ENCODE measurements around the gene EIF4A3.

EIF4A3 gene

GRCh38 chr17:80117491-80118401 is 29.2 kb downstream of the EIF4A3 start:
- Histone ChIP-seq H3K79me2 (ENCODE audit: control insufficient read depth, insufficient read depth, low read length) (no peaks in the 10 kb centered on the region), H4K8ac (ENCODE audit: low read depth, low read length) (no peak overlapping the region), H3K9ac (ENCODE audit: low read length) (no peak overlapping the region), H3K36me3 (ENCODE audit: control insufficient read depth, insufficient read depth, low read length) (no peaks in the 10 kb centered on the region), H3K4ac (ENCODE audit: low read depth, low read length) (no peak overlapping the region), H3K27ac (ENCODE audit: low read depth, low read length) (no peak overlapping the region), H2BK15ac (replicated peaks; ENCODE audit: low read depth) (no peak overlapping the region), H3K23ac (ENCODE audit: low read length) (no peak overlapping the region), H3K27me3 (ENCODE audit: insufficient read depth, low read length, poor library complexity) (no peaks in the 10 kb centered on the region), H3K56ac (ENCODE audit: low read length) (no peak overlapping the region), H4K5ac (ENCODE audit: low read length) (no peak overlapping the region), H3K18ac (ENCODE audit: low read length) (no peak overlapping the region), H3K4me1 (ENCODE audit: control insufficient read depth, low read depth, low read length) (no peaks in the 10 kb centered on the region), H2AK5ac (ENCODE audit: low read length) (no peak overlapping the region), H3K4me3 (ENCODE audit: low read length) (no peak overlapping the region), H3K79me1 (ENCODE audit: low read length) (no peaks in the 10 kb centered on the region), H2BK120ac (ENCODE audit: low read depth, low read length) (no peak overlapping the region), H3K4me2 (ENCODE audit: low read length) (no peak overlapping the region), H2BK5ac (ENCODE audit: low read length) (no peak overlapping the region)
- no CpG with 5 or more reads among the region's 31 CpGs for WGBS (ENCODE audit: extremely low coverage, insufficient coverage, low lambda C conversion rate)
- no peak for DNase-seq

GRCh38 chr17:80116921-80117380 is 30.0 kb downstream of the EIF4A3 start:
- H3K79me1 ChIP-seq (ENCODE audit: low read length): no peaks in the 10 kb centered on the region
- no peak overlapping the region for H3K4ac ChIP-seq (ENCODE audit: low read depth, low read length)
- no peak overlapping the region for H3K9ac ChIP-seq (ENCODE audit: low read length)
- no peaks in the 10 kb centered on the region for H3K27me3 ChIP-seq (ENCODE audit: insufficient read depth, low read length, poor library complexity)
- no peak overlapping the region for H3K4me2 ChIP-seq (ENCODE audit: low read length)
- no peak overlapping the region for H2BK120ac ChIP-seq (ENCODE audit: low read depth, low read length)
- H4K8ac ChIP-seq (ENCODE audit: low read depth, low read length): no peak overlapping the region
- no peak overlapping the region for H2BK15ac ChIP-seq (replicated peaks; ENCODE audit: low read depth)
- no peaks in the 10 kb centered on the region for H3K36me3 ChIP-seq (ENCODE audit: control insufficient read depth, insufficient read depth, low read length)
- H3K27ac ChIP-seq (ENCODE audit: low read depth, low read length): no peak overlapping the region
- H3K79me2 ChIP-seq (ENCODE audit: control insufficient read depth, insufficient read depth, low read length): no peaks in the 10 kb centered on the region
- no peak overlapping the region for H3K23ac ChIP-seq (ENCODE audit: low read length)
- H4K5ac ChIP-seq (ENCODE audit: low read length): no peak overlapping the region
- no peaks in the 10 kb centered on the region for H3K4me1 ChIP-seq (ENCODE audit: control insufficient read depth, low read depth, low read length)
- DNase-seq: no peak
- no peak overlapping the region for H2AK5ac ChIP-seq (ENCODE audit: low read length)
- no peak overlapping the region for H3K56ac ChIP-seq (ENCODE audit: low read length)
- no peak overlapping the region for H2BK5ac ChIP-seq (ENCODE audit: low read length)
- H3K4me3 ChIP-seq (ENCODE audit: low read length): no peak overlapping the region
- no peak overlapping the region for H3K18ac ChIP-seq (ENCODE audit: low read length)
- no CpG with 5 or more reads among the region's 13 CpGs for WGBS (ENCODE audit: extremely low coverage, insufficient coverage, low lambda C conversion rate)

GRCh38 chr17:80116276-80116920 is 30.5 kb downstream of the EIF4A3 start:
- no peak overlapping the region for H3K56ac ChIP-seq (ENCODE audit: low read length)
- no peak overlapping the region for H3K27ac ChIP-seq (ENCODE audit: low read depth, low read length)
- no peak overlapping the region for H4K5ac ChIP-seq (ENCODE audit: low read length)
- H3K4ac ChIP-seq (ENCODE audit: low read depth, low read length): no peak overlapping the region
- no peak overlapping the region for H2BK120ac ChIP-seq (ENCODE audit: low read depth, low read length)
- H3K18ac ChIP-seq (ENCODE audit: low read length): no peak overlapping the region
- no peak overlapping the region for H3K4me2 ChIP-seq (ENCODE audit: low read length)
- WGBS (ENCODE audit: extremely low coverage, insufficient coverage, low lambda C conversion rate): no CpG with 5 or more reads among the region's 16 CpGs
- H3K4me1 ChIP-seq (ENCODE audit: control insufficient read depth, low read depth, low read length): no peaks in the 10 kb centered on the region
- H3K27me3 ChIP-seq (ENCODE audit: insufficient read depth, low read length, poor library complexity): no peaks in the 10 kb centered on the region
- H4K8ac ChIP-seq (ENCODE audit: low read depth, low read length): no peak overlapping the region
- no peak for DNase-seq
- no peaks in the 10 kb centered on the region for H3K36me3 ChIP-seq (ENCODE audit: control insufficient read depth, insufficient read depth, low read length)
- H3K79me1 ChIP-seq (ENCODE audit: low read length): no peaks in the 10 kb centered on the region
- H2BK15ac ChIP-seq (replicated peaks; ENCODE audit: low read depth): no peak overlapping the region
- no peaks in the 10 kb centered on the region for H3K79me2 ChIP-seq (ENCODE audit: control insufficient read depth, insufficient read depth, low read length)
- H3K23ac ChIP-seq (ENCODE audit: low read length): no peak overlapping the region
- no peak overlapping the region for H3K9ac ChIP-seq (ENCODE audit: low read length)
- H3K4me3 ChIP-seq (ENCODE audit: low read length): no peak overlapping the region
- H2BK5ac ChIP-seq (ENCODE audit: low read length): no peak overlapping the region
- H2AK5ac ChIP-seq (ENCODE audit: low read length): no peak overlapping the region

- Histone ChIP-seq H3K4me1 (ENCODE audit: control insufficient read depth, low read depth, low read length) (no peaks in the 10 kb centered on the region), H4K5ac (ENCODE audit: low read length) (no peak overlapping the region), H3K9ac (ENCODE audit: low read length) (no peak overlapping the region), H3K4ac (ENCODE audit: low read depth, low read length) (no peak overlapping the region), H3K36me3 (ENCODE audit: control insufficient read depth, insufficient read depth, low read length) (no peaks in the 10 kb centered on the region), H3K27ac (ENCODE audit: low read depth, low read length) (no peak overlapping the region), H3K79me1 (ENCODE audit: low read length) (no peaks in the 10 kb centered on the region), H2BK120ac (ENCODE audit: low read depth, low read length) (no peak overlapping the region), H3K18ac (ENCODE audit: low read length) (no peak overlapping the region), H4K8ac (ENCODE audit: low read depth, low read length) (no peak overlapping the region), H3K79me2 (ENCODE audit: control insufficient read depth, insufficient read depth, low read length) (no peaks in the 10 kb centered on the region), H3K56ac (ENCODE audit: low read length) (no peak overlapping the region), H2AK5ac (ENCODE audit: low read length) (no peak overlapping the region), H3K23ac (ENCODE audit: low read length) (no peak overlapping the region), H3K27me3 (ENCODE audit: insufficient read depth, low read length, poor library complexity) (no peaks in the 10 kb centered on the region), H3K4me2 (ENCODE audit: low read length) (no peak overlapping the region), H3K4me3 (ENCODE audit: low read length) (no peak overlapping the region), H2BK5ac (ENCODE audit: low read length) (no peak overlapping the region), H2BK15ac (replicated peaks; ENCODE audit: low read depth) (no peak overlapping the region)
- DNase-seq: no peak
- WGBS (ENCODE audit: extremely low coverage, insufficient coverage, low lambda C conversion rate): no CpG with 5 or more reads among the region's 8 CpGs
Measured at GRCh38 chr17:80115159-80115558, 31.8 kb downstream of the EIF4A3 start.

- no CpG with 5 or more reads among the region's 7 CpGs for WGBS (ENCODE audit: extremely low coverage, insufficient coverage, low lambda C conversion rate)
- Histone ChIP-seq H3K18ac (ENCODE audit: low read length) (no peak overlapping the region), H2BK15ac (replicated peaks; ENCODE audit: low read depth) (no peak overlapping the region), H2BK120ac (ENCODE audit: low read depth, low read length) (no peak overlapping the region), H2AK5ac (ENCODE audit: low read length) (no peak overlapping the region), H3K4me2 (ENCODE audit: low read length) (no peak overlapping the region), H3K27ac (ENCODE audit: low read depth, low read length) (no peak overlapping the region), H2BK5ac (ENCODE audit: low read length) (no peak overlapping the region), H4K8ac (ENCODE audit: low read depth, low read length) (no peak overlapping the region), H3K4me3 (ENCODE audit: low read length) (no peak overlapping the region), H3K4ac (ENCODE audit: low read depth, low read length) (no peak overlapping the region), H3K56ac (ENCODE audit: low read length) (no peak overlapping the region), H3K79me2 (ENCODE audit: control insufficient read depth, insufficient read depth, low read length) (no peaks in the 10 kb centered on the region), H3K9ac (ENCODE audit: low read length) (no peak overlapping the region), H3K4me1 (ENCODE audit: control insufficient read depth, low read depth, low read length) (no peaks in the 10 kb centered on the region), H4K5ac (ENCODE audit: low read length) (no peak overlapping the region), H3K79me1 (ENCODE audit: low read length) (no peaks in the 10 kb centered on the region), H3K27me3 (ENCODE audit: insufficient read depth, low read length, poor library complexity) (no peaks in the 10 kb centered on the region), H3K36me3 (ENCODE audit: control insufficient read depth, insufficient read depth, low read length) (no peaks in the 10 kb centered on the region), H3K23ac (ENCODE audit: low read length) (no peak overlapping the region)
- DNase-seq: no peak
Measured at GRCh38 chr17:80114758-80115157, 32.2 kb downstream of the EIF4A3 start.

Data from mesendoderm (in vitro differentiated cells).